Parathyroid adenoma (tissue), 2 donors: Measurements from ENCODE around the gene TEX19.
"Not testable (repeated sequence)": the region's sequence is repeated elsewhere in the genome, so short reads cannot be mapped to it uniquely, and the experiment has no call there.

Source experiments
- H2AFZ ChIP-seq: fragments of 300-600 bp; sonication (generic); one replicate; pipeline ENCODE4 v1.7.0; 2017; ENCODE audit warnings: antibody characterized with exemption, mild to moderate bottlenecking
- H3K27ac ChIP-seq: fragments of 300-600 bp; sonication (generic); one replicate; pipeline ENCODE4 v1.7.0; 2017
- H3K27me3 ChIP-seq: fragments of 300-600 bp; sonication (generic); one replicate; pipeline ENCODE4 v1.7.0; 2017; ENCODE audit warnings: low read length; ENCODE audit not compliant: control insufficient read depth, insufficient read depth
- H3K36me3 ChIP-seq: fragments of 300-600 bp; sonication (generic); one replicate; pipeline ENCODE4 v1.7.0; 2017; ENCODE audit warnings: low read length; ENCODE audit not compliant: control insufficient read depth, insufficient read depth
- H3K4me1 ChIP-seq: fragments of 300-600 bp; sonication (generic); one replicate; pipeline ENCODE4 v1.7.0; 2017; ENCODE audit warnings: control low read depth
- H3K4me2 ChIP-seq: fragments of 300-600 bp; sonication (generic); one replicate; pipeline ENCODE4 v1.7.0; 2017; ENCODE audit warnings: low read length
- H3K4me3 ChIP-seq: fragments of 300-600 bp; sonication (generic); one replicate; pipeline ENCODE4 v1.7.0; 2017; ENCODE audit warnings: low read depth, low read length
- H3K79me2 ChIP-seq: fragments of 300-600 bp; sonication (generic); one replicate; pipeline ENCODE4 v1.7.0; 2017; ENCODE audit warnings: control low read depth
- H3K9ac ChIP-seq: fragments of 300-600 bp; sonication (generic); one replicate; pipeline ENCODE4 v1.7.0; 2017; ENCODE audit warnings: mild to moderate bottlenecking
- H3K9me3 ChIP-seq: fragments of 300-600 bp; sonication (generic); one replicate; pipeline ENCODE4 v1.7.0; 2017; ENCODE audit warnings: low read length; ENCODE audit not compliant: control insufficient read depth
- TF ChIP-seq, protein P1 (sequence below): fragments of 300-600 bp; sonication (generic); IDR thresholded peaks from one replicate; pipeline ENCODE4 v1.7.0; 2017; ENCODE audit warnings: antibody characterized with exemption, mild to moderate bottlenecking
- donor health status: primary hyperparathyroidism.

Gene TEX19

DNA sequence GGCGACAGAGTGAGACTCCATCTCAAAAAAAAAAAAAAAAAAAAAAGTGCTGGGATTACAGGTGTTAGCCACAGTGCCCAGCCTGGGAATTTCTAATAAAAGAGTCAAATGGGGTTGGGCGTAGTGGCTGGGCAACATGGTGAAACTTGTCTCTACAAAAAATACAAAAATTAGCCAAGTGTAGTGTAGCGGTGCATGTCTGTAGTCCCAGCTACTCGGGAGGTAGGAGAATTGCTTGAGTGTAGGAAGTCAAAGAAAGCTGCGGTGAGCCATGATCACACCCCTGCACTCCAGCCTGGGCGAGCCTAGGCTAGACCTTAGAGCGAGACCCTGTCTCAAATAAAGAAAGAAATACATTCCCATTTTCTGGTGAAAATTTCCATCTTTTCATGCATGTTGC lies 10.2 kb downstream of the TEX19 start:
- no peak overlapping the region for H3K4me2 ChIP-seq
- TF ChIP-seq, protein P1, sequence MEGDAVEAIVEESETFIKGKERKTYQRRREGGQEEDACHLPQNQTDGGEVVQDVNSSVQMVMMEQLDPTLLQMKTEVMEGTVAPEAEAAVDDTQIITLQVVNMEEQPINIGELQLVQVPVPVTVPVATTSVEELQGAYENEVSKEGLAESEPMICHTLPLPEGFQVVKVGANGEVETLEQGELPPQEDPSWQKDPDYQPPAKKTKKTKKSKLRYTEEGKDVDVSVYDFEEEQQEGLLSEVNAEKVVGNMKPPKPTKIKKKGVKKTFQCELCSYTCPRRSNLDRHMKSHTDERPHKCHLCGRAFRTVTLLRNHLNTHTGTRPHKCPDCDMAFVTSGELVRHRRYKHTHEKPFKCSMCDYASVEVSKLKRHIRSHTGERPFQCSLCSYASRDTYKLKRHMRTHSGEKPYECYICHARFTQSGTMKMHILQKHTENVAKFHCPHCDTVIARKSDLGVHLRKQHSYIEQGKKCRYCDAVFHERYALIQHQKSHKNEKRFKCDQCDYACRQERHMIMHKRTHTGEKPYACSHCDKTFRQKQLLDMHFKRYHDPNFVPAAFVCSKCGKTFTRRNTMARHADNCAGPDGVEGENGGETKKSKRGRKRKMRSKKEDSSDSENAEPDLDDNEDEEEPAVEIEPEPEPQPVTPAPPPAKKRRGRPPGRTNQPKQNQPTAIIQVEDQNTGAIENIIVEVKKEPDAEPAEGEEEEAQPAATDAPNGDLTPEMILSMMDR, result no peak
- H3K4me1 ChIP-seq, result peaks cover 6% of the 10 kb centered on the region
- H3K4me3 ChIP-seq, result no peak overlapping the region
- H2AFZ ChIP-seq, result no peak overlapping the region
- H3K9ac ChIP-seq, result no peak overlapping the region
- no peaks in the 10 kb centered on the region for H3K36me3 ChIP-seq
- no peaks in the 10 kb centered on the region for H3K9me3 ChIP-seq
- no peaks in the 10 kb centered on the region for H3K79me2 ChIP-seq
- H3K27ac ChIP-seq, result no peak overlapping the region
- peaks cover 16% of the 10 kb centered on the region for H3K27me3 ChIP-seq

DNA sequence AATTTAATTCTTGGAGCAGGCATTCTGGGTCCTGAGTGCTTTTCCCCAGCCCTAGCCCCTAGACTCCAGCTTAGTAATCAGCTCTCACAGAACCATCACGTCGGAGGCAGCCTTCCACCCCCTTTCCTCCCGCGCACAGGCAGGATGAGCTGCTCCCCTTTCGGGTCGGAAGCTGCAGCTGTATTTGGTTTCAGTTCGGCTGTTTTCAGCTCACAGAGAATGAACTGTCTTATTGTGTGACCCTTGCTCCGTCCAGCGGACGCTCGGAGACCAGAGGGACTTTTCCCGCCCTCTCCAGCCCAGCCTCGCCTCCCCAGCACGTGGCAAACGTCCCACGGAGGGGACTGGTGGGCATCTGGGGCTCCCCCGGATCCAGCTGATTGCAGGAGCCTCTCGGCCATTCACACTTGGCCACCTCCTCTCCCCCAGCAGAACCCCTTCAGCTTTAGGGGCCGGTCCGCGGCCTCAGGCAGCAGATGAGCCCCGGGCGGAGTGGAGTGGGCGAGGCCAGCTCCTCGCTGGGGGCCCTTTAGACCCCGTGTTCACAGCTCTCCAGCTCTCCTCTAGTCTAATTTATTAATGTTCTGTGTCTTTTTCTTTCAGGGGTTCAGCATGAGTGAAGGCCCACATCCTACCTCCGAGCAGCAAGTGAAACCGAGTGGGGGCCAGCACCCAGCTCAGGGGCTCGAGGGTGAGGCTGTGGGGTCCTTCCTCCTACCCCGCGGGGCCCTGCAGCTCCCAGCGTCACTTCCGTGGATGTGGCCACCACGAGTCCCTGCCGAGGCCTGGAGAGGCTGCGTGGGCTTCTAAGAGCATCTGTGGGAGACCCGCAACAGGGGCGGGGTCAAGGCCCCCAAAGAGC lies 11.7 kb downstream of the TEX19 start:
- H3K27ac ChIP-seq, result no peak overlapping the region
- no peaks in the 10 kb centered on the region for H3K36me3 ChIP-seq
- peaks cover 16% of the 10 kb centered on the region for H3K27me3 ChIP-seq
- peaks cover 6% of the 10 kb centered on the region for H3K4me1 ChIP-seq
- H2AFZ ChIP-seq, result peak overlapping the region; percentile 45
- no peak overlapping the region for H3K9ac ChIP-seq
- no peaks in the 10 kb centered on the region for H3K9me3 ChIP-seq
- TF ChIP-seq, protein P1, result no peak
- no peaks in the 10 kb centered on the region for H3K79me2 ChIP-seq
- peak overlapping the region; percentile 52 for H3K4me2 ChIP-seq
- peak overlapping the region; percentile 22 for H3K4me3 ChIP-seq

DNA sequence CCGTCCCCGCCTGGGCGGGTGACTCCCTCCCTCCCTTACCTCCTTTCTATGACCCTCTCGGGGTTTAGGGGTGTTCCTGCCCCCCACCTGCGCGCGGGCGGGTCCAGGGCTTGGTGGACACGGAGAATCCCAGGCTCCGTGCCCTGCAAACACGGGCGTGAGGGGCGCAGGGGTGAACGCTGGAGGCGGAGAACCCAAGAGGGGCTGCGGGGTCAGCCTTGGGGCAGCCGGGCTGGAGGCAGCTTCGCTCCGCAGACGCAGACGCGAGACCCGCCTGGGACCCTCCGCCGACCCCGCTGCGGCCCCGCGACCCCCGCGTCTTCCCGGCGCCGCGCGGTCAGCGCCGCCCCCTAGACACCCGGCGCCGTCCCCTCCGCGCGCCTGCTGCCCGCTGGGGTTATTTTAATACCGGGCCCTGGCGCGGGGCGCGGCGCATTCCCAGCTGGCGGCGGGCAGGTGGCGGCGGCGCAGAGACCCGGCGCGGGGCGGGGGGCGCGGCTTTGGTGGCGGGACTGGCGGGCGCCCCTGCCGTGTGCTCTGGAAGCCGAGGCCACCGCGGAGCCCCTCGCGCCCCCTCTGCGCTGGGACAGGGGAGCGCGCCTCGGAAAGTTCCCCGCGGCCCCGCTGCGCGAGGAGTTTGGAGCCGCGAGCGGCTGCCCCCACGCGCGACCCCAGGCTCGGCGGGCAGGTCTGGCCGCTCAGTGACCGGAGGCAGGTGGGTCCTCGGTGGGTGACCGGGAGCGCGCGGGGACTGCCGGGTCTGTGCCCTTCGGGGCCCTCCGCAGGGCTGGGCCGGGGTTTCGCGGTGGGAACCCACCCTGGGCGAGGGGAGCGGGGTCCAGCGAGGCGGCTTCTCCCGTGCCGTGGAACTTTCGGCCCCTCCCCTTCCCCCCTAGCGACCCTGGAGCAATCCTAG lies 12.5 kb downstream of the TEX19 start, which contains the start of gene UTS2R:
UTS2R (plus strand) TSS at position 433 of the 916 bp plus-strand sequence. CDS start 2,560 bp downstream, outside the sequence.
- no peaks in the 10 kb centered on the region for H3K9me3 ChIP-seq
- peaks cover 16% of the 10 kb centered on the region for H3K27me3 ChIP-seq
- H3K4me2 ChIP-seq, result peak within 1 kb of the TSS; percentile 52
- peaks cover 6% of the 10 kb centered on the region for H3K4me1 ChIP-seq
- no peaks in the 10 kb centered on the region for H3K36me3 ChIP-seq
- H2AFZ ChIP-seq, result peak within 1 kb of the TSS; percentile 45
- peak within 1 kb of the TSS; percentile 22 for H3K4me3 ChIP-seq
- no peak within 1 kb of the TSS for H3K9ac ChIP-seq
- no peaks in the 10 kb centered on the region for H3K79me2 ChIP-seq
- no peak within 1 kb of the TSS for H3K27ac ChIP-seq
- TF ChIP-seq, protein P1, result no peak

DNA sequence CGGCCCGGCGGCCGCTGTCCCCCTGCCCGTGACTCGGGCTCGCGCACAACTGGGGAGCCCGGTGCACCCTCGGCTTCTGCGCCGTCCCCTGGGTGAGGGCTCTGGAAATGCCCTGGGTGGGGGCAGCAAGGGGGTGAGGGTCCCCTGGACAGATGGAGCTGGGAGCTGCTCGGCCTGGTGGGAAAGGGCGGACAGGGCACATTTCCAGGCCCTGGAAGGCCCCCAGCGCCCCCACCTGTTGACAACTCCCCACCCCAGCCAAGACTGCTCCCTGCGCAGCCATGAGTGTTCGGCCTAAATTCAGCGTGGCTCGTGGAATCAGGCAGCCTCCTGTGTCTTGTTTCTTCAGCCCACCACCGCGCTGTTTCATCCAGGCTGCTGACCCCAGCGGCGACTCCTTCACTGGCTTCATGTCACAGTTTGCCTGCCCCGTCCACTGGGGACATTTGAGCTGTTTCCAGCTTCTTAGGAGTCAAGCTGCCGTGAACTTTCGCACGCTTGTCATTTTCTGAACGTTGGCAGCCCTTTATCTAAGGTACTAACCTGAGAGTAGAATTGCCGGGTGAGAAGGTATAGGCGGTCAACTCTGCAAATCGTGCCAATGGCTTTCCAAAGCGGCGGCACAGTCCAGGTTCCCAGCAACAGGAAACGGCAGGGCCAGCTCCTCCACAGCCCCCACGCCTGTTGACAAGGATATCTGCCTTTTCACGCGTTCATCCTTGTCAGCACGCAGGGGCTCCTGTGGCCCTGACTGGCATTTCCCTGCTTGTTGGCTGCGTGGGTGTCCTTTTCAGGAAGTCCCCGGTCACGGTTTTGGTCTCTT lies 13.4 kb downstream of the TEX19 start:
- Histone ChIP-seq H3K4me3 (no peak overlapping the region), H3K36me3 (no peaks in the 10 kb centered on the region), H3K9me3 (no peaks in the 10 kb centered on the region), H3K4me1 (peaks cover 6% of the 10 kb centered on the region), H3K79me2 (no peaks in the 10 kb centered on the region), H3K4me2 (no peak overlapping the region), H2AFZ (no peak overlapping the region), H3K27me3 (peaks cover 16% of the 10 kb centered on the region), H3K27ac (no peak overlapping the region), H3K9ac (no peak overlapping the region)
- TF ChIP-seq, protein P1, result no peak

DNA sequence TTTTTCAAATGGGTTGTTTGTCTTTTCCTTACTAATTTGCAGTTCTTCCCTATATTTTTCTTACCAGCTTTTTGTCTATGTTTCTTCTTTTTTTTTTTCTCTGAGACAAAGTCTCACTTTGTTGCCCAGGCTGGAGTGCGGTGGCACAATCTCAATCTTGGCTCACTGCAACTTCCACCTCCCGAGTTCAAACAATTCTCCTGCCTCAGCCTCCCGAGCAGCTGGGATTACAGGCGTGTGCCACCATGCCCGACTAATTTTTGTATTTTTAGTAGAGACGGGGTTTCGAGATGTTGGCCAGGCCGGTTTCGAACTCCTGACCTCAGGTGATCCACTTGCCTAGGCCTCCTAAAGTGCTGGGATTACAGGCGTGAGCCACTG lies 14.0 kb downstream of the TEX19 start:
- not testable (repeated sequence) for H2AFZ ChIP-seq, H3K79me2 ChIP-seq, H3K27ac ChIP-seq, H3K4me1 ChIP-seq, H3K9ac ChIP-seq, H3K4me3 ChIP-seq, H3K4me2 ChIP-seq, H3K9me3 ChIP-seq, H3K36me3 ChIP-seq
- H3K27me3 ChIP-seq, result peaks cover 16% of the 10 kb centered on the region
